GM12865 (cell line): ENCODE measurements around the gene PPFIA4.

Experiments used
- DNase-seq: peaks from one replicate; pipeline ENCODE4 v3.0.0; 2010; ENCODE audit warnings: low read depth
- H3K4me3 ChIP-seq: 2 replicates; pipeline ENCODE4 v1.5.1; 2011; ENCODE audit warnings: mild to moderate bottlenecking, low read depth, low read length, control low read depth
- CTCF ChIP-seq: IDR thresholded peaks from 2 replicates; pipeline ENCODE4 v1.5.1; 2011; ENCODE audit warnings: low read length, control low read depth, low read depth, inconsistent platforms; ENCODE audit not compliant: insufficient read depth; ENCODE audit errors: missing control alignments

PPFIA4 gene

GRCh38 chr1:203072911-203073310 is 46.6 kb downstream of the PPFIA4 start:
- H3K4me3 ChIP-seq: no peak overlapping the region
- no peak for DNase-seq
- no peak for TF ChIP-seq CTCF

- DNase-seq: no peak
- no peak overlapping the region for H3K4me3 ChIP-seq
- TF ChIP-seq CTCF: no peak
Measured at GRCh38 chr1:203073469-203073868, 47.2 kb downstream of the PPFIA4 start.

GRCh38 chr1:203074610-203075009 is 48.3 kb downstream of the PPFIA4 start:
- no peak overlapping the region for H3K4me3 ChIP-seq
- no peak for DNase-seq
- TF ChIP-seq CTCF: no peak

- DNase-seq: no peak
- no peak for TF ChIP-seq CTCF
- no peak overlapping the region for H3K4me3 ChIP-seq
Measured at GRCh38 chr1:203075236-203076030, 49.1 kb downstream of the PPFIA4 start.

- H3K4me3 ChIP-seq: no peak overlapping the region
- no peak for DNase-seq
- no peak for TF ChIP-seq CTCF
Measured at GRCh38 chr1:203076031-203076511, 49.8 kb downstream of the PPFIA4 start.

GRCh38 chr1:203077367-203077766 is 51.1 kb downstream of the PPFIA4 start:
- no peak for DNase-seq
- H3K4me3 ChIP-seq: no peak overlapping the region
- no peak for TF ChIP-seq CTCF

- TF ChIP-seq CTCF: no peak
- no peak overlapping the region for H3K4me3 ChIP-seq
- no peak for DNase-seq
Measured at GRCh38 chr1:203077956-203078355, 51.7 kb downstream of the PPFIA4 start.
